Loucy (cell line): ENCODE measurements around the gene SLC16A5.

ENCODE experiments used
- H2AFZ ChIP-seq: fragments of 200-600 bp; sonication (generic); 2 replicates; pipeline ENCODE4 v1.6.0; 2016; ENCODE audit warnings: antibody characterized with exemption, mild to moderate bottlenecking, low read length, moderate library complexity
- H3F3A ChIP-seq: fragments of 200-600 bp; 2 replicates; pipeline ENCODE4 v1.6.0; 2016; ENCODE audit warnings: antibody characterized with exemption, low read depth, mild to moderate bottlenecking
- H3K27me3 ChIP-seq: fragments of 200-600 bp; sonication (generic); 2 replicates; pipeline ENCODE4 v1.6.1; 2014; ENCODE audit warnings: low read length, mild to moderate bottlenecking; ENCODE audit not compliant: insufficient read depth, poor library complexity, severe bottlenecking
- H3K36me3 ChIP-seq: fragments of 200-600 bp; sonication (generic); 2 replicates; pipeline ENCODE4 v1.6.1; 2016; ENCODE audit warnings: low read length; ENCODE audit not compliant: insufficient read depth
- H3K4me1 ChIP-seq: fragments of 200-600 bp; sonication (generic); 2 replicates; pipeline ENCODE4 v1.5.1; 2014; ENCODE audit warnings: low read length, mild to moderate bottlenecking; ENCODE audit not compliant: insufficient read depth, poor library complexity, severe bottlenecking
- H3K4me2 ChIP-seq: fragments of 200-600 bp; sonication (generic); 2 replicates; pipeline ENCODE4 v1.6.0; 2014; ENCODE audit warnings: antibody characterized with exemption, low read length, low read depth, mild to moderate bottlenecking; ENCODE audit not compliant: poor library complexity, severe bottlenecking
- H3K4me3 ChIP-seq: fragments of 200-600 bp; sonication (generic); 2 replicates; pipeline ENCODE4 v1.5.1; 2014; ENCODE audit warnings: low read length, mild to moderate bottlenecking, mixed read lengths; ENCODE audit not compliant: poor library complexity, severe bottlenecking
- H3K79me2 ChIP-seq: fragments of 200-600 bp; sonication (generic); 2 replicates; pipeline ENCODE4 v1.6.1; 2014; ENCODE audit warnings: low read length; ENCODE audit not compliant: insufficient read depth
- H3K9ac ChIP-seq: fragments of 200-600 bp; sonication (generic); 2 replicates; pipeline ENCODE4 v1.6.0; 2014; ENCODE audit warnings: mild to moderate bottlenecking, low read depth, low read length, moderate library complexity; ENCODE audit not compliant: poor library complexity, severe bottlenecking
- H3K9me2 ChIP-seq: fragments of 200-600 bp; sonication (generic); replicated peaks from 2 replicates; pipeline ENCODE4 v1.6.1; 2016; ENCODE audit warnings: low read depth, low read length, mixed read lengths
- H3K9me3 ChIP-seq: fragments of 200-600 bp; sonication (generic); 2 replicates; pipeline ENCODE4 v1.6.1; 2014; ENCODE audit warnings: mild to moderate bottlenecking, antibody characterized with exemption, low read length, low read depth; ENCODE audit not compliant: insufficient read depth
- H4K20me1 ChIP-seq: fragments of 200-600 bp; sonication (generic); 2 replicates; pipeline ENCODE4 v1.6.0; 2014; ENCODE audit warnings: antibody characterized with exemption, low read length, mild to moderate bottlenecking; ENCODE audit not compliant: insufficient read depth, poor library complexity, severe bottlenecking
- EZH2phosphoT487 ChIP-seq: fragments of 200-600 bp; IDR thresholded peaks from 2 replicates; pipeline ENCODE4 v1.6.1; 2018; ENCODE audit warnings: antibody characterized with exemption, mild to moderate bottlenecking, moderate library complexity, borderline replicate concordance
- TF ChIP-seq, protein P1 (sequence below): fragments of 200-600 bp; sonication (generic); conservative IDR thresholded peaks from 2 replicates; pipeline ENCODE4 v1.5.1; 2014; ENCODE audit warnings: mild to moderate bottlenecking, antibody characterized with exemption, low read length

SLC16A5 gene

DNA sequence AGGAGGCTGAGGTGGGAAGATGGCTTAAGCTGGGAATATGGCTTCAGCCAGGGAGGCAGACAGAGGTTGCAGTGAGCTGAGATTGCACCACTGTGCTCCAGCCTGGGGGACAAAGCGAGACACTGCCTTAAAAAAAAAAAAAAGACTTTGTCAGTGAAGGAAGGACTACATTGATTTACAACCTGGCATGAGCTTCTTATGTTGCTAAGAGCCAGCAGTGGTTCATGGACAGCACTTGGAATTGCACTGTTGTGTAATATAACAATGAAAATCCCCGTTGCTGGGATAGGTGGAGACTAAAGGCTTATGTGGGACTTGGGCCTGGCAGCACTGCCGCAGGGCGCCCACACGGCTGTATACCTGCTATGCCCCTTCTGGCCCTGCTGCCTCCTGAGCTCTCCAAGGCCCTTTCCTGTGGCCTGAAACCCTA is 14.1 kb upstream of the SLC16A5 start:
- H4K20me1 ChIP-seq = no peaks in the 10 kb centered on the region

DNA sequence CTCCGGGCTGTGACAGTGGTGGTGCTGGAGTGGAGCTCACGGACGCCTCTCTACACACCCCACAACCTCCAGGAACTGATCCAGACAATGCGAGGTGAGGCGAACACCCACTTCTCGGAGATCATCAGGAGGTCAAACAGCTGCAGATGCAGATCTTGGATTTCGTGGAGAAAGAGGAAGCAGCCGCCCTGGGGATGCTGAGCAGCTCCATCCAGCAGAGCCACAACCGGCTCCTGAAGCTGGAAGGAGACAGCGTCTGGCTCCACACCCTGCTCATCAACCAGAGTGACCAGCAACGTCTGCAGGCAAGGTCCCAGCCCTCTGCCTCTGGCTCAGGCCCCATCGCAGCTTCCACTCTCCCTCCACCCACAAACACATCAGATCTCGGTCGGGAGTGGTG is 13.2 kb upstream of the SLC16A5 start:
- Histone ChIP-seq H3K9ac (no peak overlapping the region), H3K4me3 (no peak overlapping the region), H3K36me3 (no peaks in the 10 kb centered on the region), H3K27me3 (no peaks in the 10 kb centered on the region), H3K79me2 (no peaks in the 10 kb centered on the region), H3K4me2 (no peak overlapping the region), H3F3A (no peaks in the 10 kb centered on the region), H3K4me1 (no peaks in the 10 kb centered on the region), H2AFZ (no peak overlapping the region), H3K9me2 (no peaks in the 10 kb centered on the region), H3K9me3 (no peaks in the 10 kb centered on the region), H4K20me1 (no peaks in the 10 kb centered on the region)
- TF ChIP-seq, protein P1, sequence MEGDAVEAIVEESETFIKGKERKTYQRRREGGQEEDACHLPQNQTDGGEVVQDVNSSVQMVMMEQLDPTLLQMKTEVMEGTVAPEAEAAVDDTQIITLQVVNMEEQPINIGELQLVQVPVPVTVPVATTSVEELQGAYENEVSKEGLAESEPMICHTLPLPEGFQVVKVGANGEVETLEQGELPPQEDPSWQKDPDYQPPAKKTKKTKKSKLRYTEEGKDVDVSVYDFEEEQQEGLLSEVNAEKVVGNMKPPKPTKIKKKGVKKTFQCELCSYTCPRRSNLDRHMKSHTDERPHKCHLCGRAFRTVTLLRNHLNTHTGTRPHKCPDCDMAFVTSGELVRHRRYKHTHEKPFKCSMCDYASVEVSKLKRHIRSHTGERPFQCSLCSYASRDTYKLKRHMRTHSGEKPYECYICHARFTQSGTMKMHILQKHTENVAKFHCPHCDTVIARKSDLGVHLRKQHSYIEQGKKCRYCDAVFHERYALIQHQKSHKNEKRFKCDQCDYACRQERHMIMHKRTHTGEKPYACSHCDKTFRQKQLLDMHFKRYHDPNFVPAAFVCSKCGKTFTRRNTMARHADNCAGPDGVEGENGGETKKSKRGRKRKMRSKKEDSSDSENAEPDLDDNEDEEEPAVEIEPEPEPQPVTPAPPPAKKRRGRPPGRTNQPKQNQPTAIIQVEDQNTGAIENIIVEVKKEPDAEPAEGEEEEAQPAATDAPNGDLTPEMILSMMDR = no peak
- no peak for TF ChIP-seq EZH2phosphoT487

More for the DNA sequence above, 14.1 kb upstream of the SLC16A5 start:
- Histone ChIP-seq H3K36me3 (no peaks in the 10 kb centered on the region), H3K9me3 (no peaks in the 10 kb centered on the region), H3K4me2 (no peak overlapping the region), H3K4me1 (no peaks in the 10 kb centered on the region), H3K79me2 (no peaks in the 10 kb centered on the region), H3K4me3 (no peak overlapping the region), H3K9ac (no peak overlapping the region), H3K27me3 (no peaks in the 10 kb centered on the region), H3F3A (no peaks in the 10 kb centered on the region), H3K9me2 (no peaks in the 10 kb centered on the region), H2AFZ (no peak overlapping the region)
- TF ChIP-seq EZH2phosphoT487 = no peak
- TF ChIP-seq, protein P1 = no peak

DNA sequence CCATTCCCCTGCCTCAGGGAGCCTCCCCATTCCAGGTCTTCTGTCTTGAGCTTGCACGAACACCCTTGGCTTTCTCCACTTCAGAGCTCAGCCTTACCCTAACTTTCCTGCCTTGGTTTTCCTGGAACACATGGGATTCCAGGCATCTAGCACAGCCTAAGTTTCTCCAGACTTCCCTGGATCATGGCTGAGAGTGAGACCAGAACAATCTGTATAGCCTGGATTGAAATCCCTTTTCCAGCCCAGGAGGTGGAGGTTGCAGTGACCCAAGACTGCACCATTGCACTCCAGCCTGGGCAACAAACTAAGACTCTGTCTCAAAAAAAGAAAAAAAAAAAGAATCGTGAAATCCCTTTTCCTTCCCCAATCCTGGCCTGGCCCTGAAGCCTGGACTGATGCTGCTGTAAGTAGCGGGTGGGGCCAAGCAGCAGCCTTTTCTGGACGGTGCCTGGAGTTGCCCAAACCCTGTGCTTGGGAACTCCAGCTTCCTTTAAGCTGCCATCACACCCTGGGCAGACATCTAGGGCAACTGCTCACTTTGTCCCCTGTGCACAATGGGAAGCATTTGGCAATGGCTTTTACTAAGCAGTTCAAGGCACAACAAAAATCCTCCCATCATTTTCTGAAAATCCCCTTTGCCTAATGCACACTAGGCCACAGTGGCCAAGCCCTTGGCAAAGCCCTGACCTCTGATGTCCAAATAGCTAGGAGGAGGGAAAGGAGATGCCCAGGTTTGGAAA is 12.0 kb upstream of the SLC16A5 start:
- no peaks in the 10 kb centered on the region for H3K9me2 ChIP-seq
- H3K9ac ChIP-seq = no peak overlapping the region
- no peak overlapping the region for H2AFZ ChIP-seq
- H3K4me3 ChIP-seq = no peak overlapping the region
- H3F3A ChIP-seq = no peaks in the 10 kb centered on the region
- H3K27me3 ChIP-seq = no peaks in the 10 kb centered on the region
- H3K4me2 ChIP-seq = no peak overlapping the region
- no peaks in the 10 kb centered on the region for H3K4me1 ChIP-seq
- H3K79me2 ChIP-seq = no peaks in the 10 kb centered on the region
- H3K9me3 ChIP-seq = no peaks in the 10 kb centered on the region
- H4K20me1 ChIP-seq = no peaks in the 10 kb centered on the region
- TF ChIP-seq EZH2phosphoT487 = no peak
- TF ChIP-seq, protein P1 = no peak
- no peaks in the 10 kb centered on the region for H3K36me3 ChIP-seq
